GM19023 (cell line): ENCODE data around the gene GPATCH1.
A peak's percentile ranks its signal among the peaks of the same experiment; 100 is the strongest.
"Not testable (repeated sequence)": the region's sequence is repeated elsewhere in the genome, so short reads cannot be mapped to it uniquely, and the experiment has no call there.

ENCODE experiments used
- ATAC-seq: cut with Tn5 transposase; IDR thresholded peaks from one replicate; pipeline ENCODE4 v1.9.1; 2021; ENCODE audit warnings: mild to moderate bottlenecking, moderate library complexity; ENCODE audit not compliant: unreplicated experiment

The GPATCH1 gene

GRCh38 chr19:33156334-33156733 lies 75.4 kb downstream of the GPATCH1 start:
- no peak for ATAC-seq

GRCh38 chr19:33157906-33158305 lies 76.9 kb downstream of the GPATCH1 start:
- no peak for ATAC-seq

- ATAC-seq: no peak
These were observed 77.4 kb downstream of the GPATCH1 start for GRCh38 chr19:33158365-33158764.

DNA sequence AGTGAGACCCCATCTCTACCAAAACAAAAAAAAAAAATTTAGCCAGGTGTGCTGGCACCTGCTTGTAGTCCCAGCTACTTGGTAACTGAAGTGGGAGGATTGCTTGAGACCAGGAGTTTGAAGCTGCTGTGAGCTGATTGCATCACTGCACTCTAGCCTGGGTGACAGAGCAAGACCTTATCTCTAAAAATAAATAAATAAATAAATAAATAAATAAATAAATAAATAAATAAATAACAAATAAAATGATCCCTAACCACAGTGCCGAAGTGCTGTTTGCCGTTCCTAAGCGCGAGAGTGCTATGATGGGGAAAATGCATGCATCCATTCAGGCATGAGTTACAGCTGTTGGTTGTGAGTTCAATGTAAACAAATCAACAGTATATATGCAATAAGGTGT lies 78.2 kb downstream of the GPATCH1 start:
- no peak for ATAC-seq

DNA sequence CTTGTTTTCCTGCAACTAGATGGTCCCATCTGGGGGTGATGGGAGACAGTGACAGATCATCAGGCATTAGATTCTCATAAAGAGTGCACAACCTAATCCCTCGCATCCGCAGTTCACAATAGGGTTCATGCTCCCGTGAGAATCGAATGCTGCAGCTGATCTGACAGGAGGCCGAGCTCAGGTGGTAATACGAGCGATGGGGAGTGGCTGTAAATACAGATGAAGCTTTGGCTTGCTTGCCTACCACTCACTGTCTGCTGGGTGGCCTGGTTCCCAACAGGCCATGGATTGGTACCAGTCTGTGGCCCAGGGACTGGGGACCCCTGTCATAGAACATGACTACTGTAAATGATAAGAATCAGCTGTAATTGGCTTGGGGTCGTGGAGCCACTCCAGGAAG lies 78.9 kb downstream of the GPATCH1 start:
- no peak for ATAC-seq

DNA sequence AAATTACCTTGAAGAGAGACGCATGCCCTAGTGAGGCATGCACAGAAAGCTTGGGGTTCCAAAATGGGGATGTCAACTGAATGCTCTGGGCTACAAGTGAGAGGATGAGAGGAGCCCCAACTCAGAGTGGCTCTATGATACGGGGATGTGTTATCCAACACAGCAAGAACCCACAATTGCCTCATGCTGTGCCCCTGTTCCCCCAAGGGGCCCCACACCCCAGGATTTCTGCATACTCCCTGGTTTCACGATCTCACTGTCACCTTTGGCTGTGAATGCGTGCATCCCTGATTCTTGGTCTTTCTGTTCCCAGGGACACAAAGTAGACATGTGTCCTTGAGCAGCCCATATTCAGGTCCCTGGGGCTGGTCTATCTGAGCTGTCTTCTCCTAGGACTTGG lies 80.2 kb downstream of the GPATCH1 start:
- ATAC-seq: no peak

GRCh38 chr19:33163481-33163880 lies 82.5 kb downstream of the GPATCH1 start:
- no peak for ATAC-seq

GRCh38 chr19:33166037-33166436 lies 85.1 kb downstream of the GPATCH1 start:
- ATAC-seq: not testable (repeated sequence)

- ATAC-seq: no peak
These were observed 86.5 kb downstream of the GPATCH1 start for GRCh38 chr19:33167438-33167837.

- ATAC-seq: no peak
These were observed 87.5 kb downstream of the GPATCH1 start for GRCh38 chr19:33168528-33168927.

- ATAC-seq: no peak
These were observed 90.3 kb downstream of the GPATCH1 start for GRCh38 chr19:33171222-33171795.

DNA sequence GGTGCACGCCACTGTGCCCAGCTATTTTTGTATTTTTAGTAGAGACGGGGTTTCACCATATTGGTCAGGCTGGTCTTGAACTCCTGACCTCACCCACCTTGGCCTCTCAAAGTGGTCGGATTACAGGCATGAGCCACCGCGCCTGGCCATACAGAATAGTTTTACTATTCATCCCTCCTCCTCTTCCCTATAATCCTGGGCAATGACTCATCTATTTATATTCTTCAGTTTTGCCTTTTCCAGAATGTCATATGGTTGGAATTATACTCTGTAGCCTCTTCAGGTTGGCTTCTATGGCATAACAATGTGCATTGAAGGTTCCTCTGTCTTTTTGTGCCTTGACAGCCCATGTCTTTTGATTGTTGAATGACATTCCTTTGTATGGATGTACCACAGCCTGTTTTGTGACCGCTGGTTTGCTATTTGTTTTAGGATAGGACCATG lies 91.0 kb downstream of the GPATCH1 start:
- ATAC-seq: no peak

DNA sequence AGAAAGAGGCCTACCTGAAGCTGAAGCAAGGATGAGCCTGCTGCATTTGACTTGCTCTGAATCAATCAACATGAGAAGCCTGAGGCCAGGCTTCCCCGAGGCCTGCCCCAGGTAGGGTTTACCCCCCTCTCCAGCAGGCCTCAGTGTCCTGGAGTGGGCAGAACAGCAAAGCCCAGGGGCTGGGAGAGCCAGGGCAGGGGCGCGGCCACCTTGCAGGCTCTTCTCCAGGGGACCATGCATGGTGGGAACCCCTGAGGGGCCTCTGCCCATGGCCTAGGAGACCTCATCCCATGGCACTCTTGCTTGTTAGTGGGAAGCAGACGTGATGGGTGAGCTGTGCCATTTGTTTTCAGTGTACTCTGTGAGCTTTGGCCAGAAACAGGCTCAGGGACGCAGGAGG lies 93.2 kb downstream of the GPATCH1 start:
- ATAC-seq: no peak

DNA sequence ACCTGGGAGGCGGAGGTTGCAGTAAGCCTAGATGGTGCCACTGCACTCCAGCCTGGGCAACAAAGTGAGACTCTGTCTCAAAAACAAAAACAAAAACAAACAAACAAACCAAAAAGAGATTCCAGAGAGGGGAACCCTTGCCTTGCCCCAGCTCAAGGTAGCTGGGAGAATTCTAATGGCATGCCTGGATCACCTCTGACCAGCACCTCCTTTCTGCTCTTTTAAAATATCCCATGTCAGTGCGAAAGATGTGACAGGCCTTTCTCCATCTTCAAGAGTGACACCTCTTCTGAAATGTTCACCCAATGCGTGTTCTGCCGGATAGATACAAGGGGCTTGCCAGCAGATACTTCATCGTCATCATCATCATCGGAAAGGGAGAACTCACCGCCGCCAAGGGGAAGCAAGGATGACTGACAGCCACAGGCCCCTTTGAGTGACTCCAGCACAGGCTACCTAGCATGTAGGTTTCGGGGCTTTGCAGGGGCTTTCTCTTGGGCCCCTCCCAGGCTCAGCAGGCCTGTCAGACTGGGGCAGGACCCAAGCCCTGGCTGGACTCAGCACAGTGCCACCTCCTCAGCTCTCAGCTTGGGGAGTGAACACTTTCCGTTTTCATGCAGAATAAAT lies 94.3 kb downstream of the GPATCH1 start:
- no peak for ATAC-seq

GRCh38 chr19:33175886-33176669 lies 95.1 kb downstream of the GPATCH1 start:
- peak; percentile 1 for ATAC-seq

DNA sequence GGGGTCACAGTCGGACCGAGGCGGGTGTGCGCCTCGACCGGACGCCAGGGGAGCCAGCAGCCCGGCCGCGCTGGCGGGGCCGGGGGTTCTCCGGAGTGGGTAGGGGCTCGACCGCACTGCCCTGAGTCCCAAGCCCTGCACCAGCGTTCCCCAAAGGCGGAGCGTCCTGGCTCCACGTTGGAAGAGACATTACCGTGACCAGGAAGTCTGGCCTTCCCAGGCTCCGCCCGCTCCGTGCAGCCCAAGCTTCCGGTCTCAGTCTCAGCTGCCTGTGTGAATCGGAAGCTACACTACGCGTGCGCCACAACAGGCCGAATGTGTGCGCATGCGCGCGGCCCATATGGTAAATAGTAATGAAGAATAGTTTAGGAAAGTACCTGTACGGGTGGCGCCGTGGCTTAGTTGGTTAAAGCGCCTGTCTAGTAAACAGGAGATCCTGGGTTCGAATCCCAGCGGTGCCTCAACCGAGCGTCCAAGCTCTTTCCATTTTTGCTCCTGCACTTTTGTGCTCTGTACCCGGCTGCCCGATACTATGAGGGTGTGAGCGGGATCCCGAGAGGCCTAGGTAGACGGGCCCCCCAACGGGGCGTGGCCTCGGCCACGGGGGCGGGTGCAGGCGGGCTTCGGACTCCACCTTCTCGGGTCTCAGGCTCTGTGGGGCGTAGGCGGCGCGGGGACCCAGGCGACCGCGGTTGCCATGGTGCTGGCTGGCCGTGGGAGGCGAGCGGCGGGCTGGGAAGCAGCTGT lies 95.9 kb downstream of the GPATCH1 start:
- ATAC-seq: peak; percentile 79

- ATAC-seq: peak; percentile 25
These were observed 96.5 kb downstream of the GPATCH1 start for GRCh38 chr19:33177417-33177979.
